K562 (cell line): ENCODE data around the gene MLLT1. TPM values are rescaled to one million over a fixed set of nuclear protein-coding genes. Genes with fewer than 3 reads are reported as not detected.

Experiments
- ATAC-seq: fragments of 200-7000 bp; cut with Tn5 transposase; 3 replicates; pipeline ENCODE4 v1.9.1; 2020; ENCODE audit warnings: moderate library complexity
- BruUV-seq: library from RNA; stranded (reverse); fragments of 400-500 nt; replicated peaks from 2 replicates; lab custom pipeline; 2021; lab: Mats Ljungman, UMichigan
- CTCF ChIA-PET: fragments of 300-600 bp; formaldehyde crosslinking; extraction: SDS; loops from one replicate; lab custom pipeline; 2021; ENCODE audit warnings: low intra/inter-chr PET ratio; lab: Yijun Ruan, JAX
- POLR2A ChIA-PET: fragments of 300-600, 350-650 bp; sonication (Branson Sonifier 250); formaldehyde crosslinking; extraction: SDS; loops from one replicate; lab custom pipeline; 2021; ENCODE audit warnings: antibody characterized with exemption, inconsistent platforms; lab: Yijun Ruan, JAX
- DNase-seq, 4 experiments: peaks; one replicate each; pipeline versions ENCODE4 v3.0.0 to v3.0.0-alpha.2; 2011 to 2018; ENCODE audit warnings: low spot score in 3 of 4, mixed read lengths in 3 of 4; ENCODE audit errors: extremely low read depth in 1 of 4
- FAIRE-seq: peaks from 2 replicates; lab custom pipeline; 2011; peaks lifted over from hg19 to GRCh38; lab: Jason Lieb, UNC
- H2AFZ ChIP-seq: 2 replicates; pipeline ENCODE4 v1.6.0; 2011; ENCODE audit warnings: low read depth, low read length, control low read depth, inconsistent platforms
- H3K27ac ChIP-seq: fragments of 200-600 bp; 3 replicates; pipeline ENCODE4 v1.8.0; 2011; ENCODE audit warnings: low read depth, mild to moderate bottlenecking, control low read depth, inconsistent platforms, low read length, moderate library complexity, mixed read lengths; ENCODE audit errors: extremely low read depth
- H3K27me3 ChIP-seq, 2 experiments: fragments of 300-600 bp in 1 of 2; 2 replicates in 1 of 2; 3 replicates in 1 of 2; pipeline versions ENCODE4 v1.6.0 to v1.8.0; 2011; ENCODE audit warnings: inconsistent platforms in 2 of 2, low read length in 2 of 2, mild to moderate bottlenecking in 1 of 2, mixed read lengths in 1 of 2, moderate library complexity in 1 of 2; ENCODE audit not compliant: control insufficient read depth in 2 of 2, insufficient read depth in 2 of 2
- H3K36me3 ChIP-seq: fragments of 300-600 bp; 3 replicates; pipeline ENCODE4 v1.8.0; 2011; ENCODE audit warnings: mild to moderate bottlenecking, low read length, inconsistent platforms; ENCODE audit not compliant: control insufficient read depth, insufficient read depth
- H3K4me1 ChIP-seq, 2 experiments: fragments of 200-600 bp in 1 of 2; replicated peaks in 1 of 2; 2 replicates in 1 of 2; 3 replicates in 1 of 2; pipeline versions ENCODE4 v1.5.1 to v1.8.0; 2011; ENCODE audit warnings: inconsistent platforms in 2 of 2, low read length in 2 of 2, mild to moderate bottlenecking in 1 of 2, mixed read lengths in 1 of 2, moderate library complexity in 1 of 2; ENCODE audit not compliant: control insufficient read depth in 2 of 2, insufficient read depth in 2 of 2
- H3K4me2 ChIP-seq: 2 replicates; pipeline ENCODE4 v1.6.1; 2011; ENCODE audit warnings: low read length, control low read depth, inconsistent platforms, mixed read lengths; ENCODE audit not compliant: insufficient read depth
- H3K4me3 ChIP-seq: fragments of 200-600 bp; sonication (generic), shearing (Covaris generic); 2 replicates; pipeline ENCODE4 v1.5.1; 2016; ENCODE audit warnings: control low read depth, inconsistent platforms
- H3K79me2 ChIP-seq: fragments of 200-600 bp; 3 replicates; pipeline ENCODE4 v1.8.0; 2011; ENCODE audit warnings: low read length, inconsistent platforms; ENCODE audit not compliant: control insufficient read depth, insufficient read depth
- H3K9ac ChIP-seq, 2 experiments: 2 replicates each; pipeline versions ENCODE4 v1.6.0 to v1.6.1; 2011; ENCODE audit warnings: low read depth in 2 of 2, low read length in 2 of 2, control low read depth in 1 of 2, inconsistent platforms in 1 of 2, mild to moderate bottlenecking in 1 of 2, mixed read lengths in 1 of 2; ENCODE audit not compliant: insufficient read depth in 1 of 2
- H3K9me1 ChIP-seq: one replicate; pipeline ENCODE4 v1.6.0; 2011; ENCODE audit warnings: inconsistent platforms, mild to moderate bottlenecking, low read length, moderate library complexity; ENCODE audit not compliant: control insufficient read depth, insufficient read depth
- H3K9me3 ChIP-seq: replicated peaks from 2 replicates; pipeline ENCODE4 v1.5.1; 2011; ENCODE audit warnings: low read depth, low read length, inconsistent platforms; ENCODE audit not compliant: control insufficient read depth, insufficient read depth
- H4K20me1 ChIP-seq: replicated peaks from 2 replicates; pipeline ENCODE4 v1.6.1; 2011; ENCODE audit warnings: low read length, inconsistent platforms, mixed read lengths; ENCODE audit not compliant: control insufficient read depth, insufficient read depth
- BDP1 ChIP-seq: IDR thresholded peaks from 3 replicates; pipeline ENCODE4 v1.6.1; 2011; ENCODE audit not compliant: insufficient read length, insufficient read depth
- BRD4 ChIP-seq: fragments of 200-600 bp; sonication (generic); IDR thresholded peaks from 2 replicates; pipeline ENCODE4 v1.6.1; 2017; ENCODE audit warnings: inconsistent platforms
- DDX20 ChIP-seq: fragments of 450-650 bp; IDR thresholded peaks from 2 replicates; pipeline ENCODE4 v1.6.1; 2016; ENCODE audit warnings: missing genetic modification characterization, low read depth, mild to moderate bottlenecking, missing compliant biosample characterization, moderate library complexity
- FIP1L1 ChIP-seq: fragments of 200-400 bp; formaldehyde crosslinking; IDR thresholded peaks from 2 replicates; pipeline ENCODE4 v1.6.1; 2018; ENCODE audit warnings: mild to moderate bottlenecking, low read depth, low read length; ENCODE audit not compliant: poor library complexity, severe bottlenecking
- FOXJ3 ChIP-seq: sonication (generic); formaldehyde crosslinking; IDR thresholded peaks from 2 replicates; pipeline ENCODE4 v1.4.0; 2020; ENCODE audit warnings: mild to moderate bottlenecking, missing genetic modification reagents
- YBX1 ChIP-seq: fragments of 450-650 bp; IDR thresholded peaks from 2 replicates; pipeline ENCODE4 v1.7.1; 2016; ENCODE audit warnings: mild to moderate bottlenecking
- ZBTB11 ChIP-seq, 3 experiments: fragments of 200-800 bp in 1 of 3; fragments of 250-450 bp in 1 of 3; fragments of 450-650 bp in 1 of 3; sonication (Bioruptor Pico) in 1 of 3; sonication (Bioruptor generic) in 1 of 3; formaldehyde crosslinking in 1 of 3; IDR thresholded peaks; 2 replicates each; pipeline versions ENCODE4 v1.6.1 to v1.8.0; 2016 to 2022; ENCODE audit warnings: mild to moderate bottlenecking in 2 of 3, missing genetic modification characterization in 2 of 3, missing compliant biosample characterization in 1 of 3, moderate library complexity in 1 of 3
- ZBTB49 ChIP-seq: sonication (generic); formaldehyde crosslinking; IDR thresholded peaks from 2 replicates; pipeline ENCODE4 v1.8.0; 2022; ENCODE audit warnings: missing genetic modification reagents, mild to moderate bottlenecking, borderline replicate concordance
- ZNF707 ChIP-seq: fragments of 250-450 bp; sonication (Bioruptor Pico); conservative IDR thresholded peaks from 2 replicates; pipeline ENCODE4 v1.8.0; 2022; ENCODE audit warnings: inconsistent platforms, mild to moderate bottlenecking, moderate library complexity
- WGBS: fragments of 100-300 bp; shearing (Covaris generic); methylation state at CpG from one replicate; pipeline ENCODE4 v1.1.6; 2016; ENCODE audit warnings: low coverage, mixed read lengths; ENCODE audit not compliant: insufficient coverage; ENCODE audit errors: missing lambda C conversion rate; 5-methylcytosine and 5-hydroxymethylcytosine counted together
- in situ Hi-C: fragments of 300-500 bp; cut with MboI; formaldehyde crosslinking; loops from 4 replicates; pipeline ENCODE4 v1.15.0; 2018; ENCODE audit warnings: inconsistent platforms, mixed read lengths
- intact Hi-C: fragments of 100-400 bp; cut with micrococcal nuclease; formaldehyde crosslinking; loops from 2 replicates; pipeline ENCODE4 v1.14.2; 2022
- polyA plus RNA-seq, 8 experiments: library from polyadenylated mRNA; depleted of rRNA in 4 of 8; stranded (reverse) in 5 of 8; unstranded in 3 of 8; fragments of >200 nt; fragmentation: Nextera tagmentation in 2 of 8; fragmentation: Illumina TruSeq in 1 of 8; extraction: Ambion mirVana in 2 of 8; extraction: Trizol in 1 of 8; gene quantifications; 2 replicates each; pipeline versions ENCODE4 v1.2.1 to v1.2.3, GENCODE V29; 2011 to 2014; ENCODE audit warnings: inconsistent platforms in 1 of 8, missing spikeins in 1 of 8
- total RNA-seq, 7 experiments: library from RNA; depleted of rRNA in 6 of 7; stranded (reverse); fragments of >200 nt in 6 of 7; fragmentation: Illumina TruSeq in 2 of 7; extraction: Trizol in 2 of 7; gene quantifications; 2 replicates each; pipeline versions ENCODE4 v1.2.1 to v1.2.3, GENCODE V29; 2011 to 2021; ENCODE audit warnings: low replicate concordance in 1 of 7
- TF ChIP-seq, protein P1 (sequence below), 2 experiments: fragments of 450-650 bp in 1 of 2; sonication (generic) in 1 of 2; formaldehyde crosslinking in 1 of 2; IDR thresholded peaks in 1 of 2; conservative IDR thresholded peaks in 1 of 2; 2 replicates each; pipeline versions ENCODE4 v1.6.1 to v1.8.1; 2016 to 2023; ENCODE audit warnings: mild to moderate bottlenecking in 2 of 2, moderate library complexity in 2 of 2, inconsistent platforms in 1 of 2, missing genetic modification reagents in 1 of 2

The MLLT1 gene
- total and polyA plus RNA-seq, 9 of the 15 experiments (the other 6 are each of a cell fraction or from before 2014, with no cell fraction given): 0.23 to 63.5 (median 15.4) TPM

DNA sequence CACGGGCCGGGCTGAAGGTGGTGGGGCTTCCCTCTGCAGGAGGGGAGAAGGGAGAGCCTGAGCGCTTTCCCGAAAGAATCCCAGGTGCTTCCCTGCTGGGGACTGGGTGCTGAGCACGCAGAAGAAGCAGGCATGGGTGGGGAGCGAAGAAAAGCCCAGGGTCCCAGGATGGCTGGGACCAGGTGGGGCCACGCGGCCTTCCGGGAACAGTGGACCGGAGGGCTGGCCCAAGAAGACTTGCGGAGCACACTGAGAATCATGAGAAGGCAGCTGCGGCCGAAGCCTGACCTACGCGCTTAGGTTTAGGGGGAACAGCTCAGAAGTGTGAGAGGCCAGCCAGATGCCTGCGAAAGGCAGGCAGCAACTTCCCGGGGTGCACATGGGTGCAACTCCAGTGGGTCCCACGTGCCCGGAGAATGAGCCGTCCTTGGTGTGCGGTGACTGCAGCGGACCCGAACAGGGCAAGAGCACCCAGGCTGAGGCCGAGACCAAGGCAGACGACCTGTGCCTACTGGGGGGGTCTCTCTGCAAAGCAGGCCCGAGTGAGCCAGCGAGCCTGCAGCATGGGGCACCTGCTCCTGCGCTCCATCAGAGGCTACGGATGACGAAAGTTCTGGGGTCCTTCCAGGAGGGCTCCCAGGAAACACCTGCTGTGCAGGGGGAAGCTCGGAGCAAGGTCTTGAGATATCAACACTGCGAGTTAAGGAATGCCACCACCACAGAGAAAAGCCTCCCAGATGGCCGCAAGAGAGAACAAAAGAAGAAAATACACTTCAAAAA lies 52.4 kb downstream of the MLLT1 start:
- POLR2A ChIA-PET: interaction anchor here (0.7 kb wide), 1 partner anchor 61 kb away, joined by 3 read pairs; no protein-coding TSS in a partner anchor
- in situ Hi-C loops: no loop called here

More for the DNA sequence above, 52.4 kb downstream of the MLLT1 start:
- H3K27ac ChIP-seq: no peak overlapping the region
- no peaks in the 10 kb centered on the region for H3K27me3 ChIP-seq
- H3K36me3 ChIP-seq: peaks cover 66% of the 10 kb centered on the region; the same call in 2 of the 3 replicates
- H3K79me2 ChIP-seq: peaks cover 23% of the 10 kb centered on the region
- no peaks in the 10 kb centered on the region for H3K9me1 ChIP-seq
- H2AFZ ChIP-seq: no peak overlapping the region
- no peak overlapping the region for H3K4me3 ChIP-seq
- BruUV-seq: no TSS peak
- TF ChIP-seq BRD4 (no peak), YBX1 (no peak), ZNF707 (CRISPR knock-in tag) (no peak), BDP1 (no peak), ZBTB11 (CRISPR knock-in tag; IDR thresholded peaks at IDR 0.05) (no peak), FIP1L1 (no peak), ZBTB49 (CRISPR knock-in tag) (no peak), FOXJ3 (CRISPR knock-in tag) (no peak), DDX20 (tag) (no peak)
- TF ChIP-seq, protein P1, sequence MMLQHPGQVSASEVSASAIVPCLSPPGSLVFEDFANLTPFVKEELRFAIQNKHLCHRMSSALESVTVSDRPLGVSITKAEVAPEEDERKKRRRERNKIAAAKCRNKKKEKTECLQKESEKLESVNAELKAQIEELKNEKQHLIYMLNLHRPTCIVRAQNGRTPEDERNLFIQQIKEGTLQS (IDR thresholded peaks at IDR 0.05): no peak
- TF ChIP-seq, protein P1 (CRISPR knock-in tag; conservative IDR thresholded peaks at IDR 0.05): no peak
- intact Hi-C loops: no loop called here
- no peak for FAIRE-seq
- no peak for ATAC-seq
- WGBS: 90% methylated on average over 16 of the region's 33 CpGs
- no peak overlapping the region for H3K4me2 ChIP-seq
- H3K9ac ChIP-seq: peak overlapping the region in 1 of 2 experiments; percentile 69; a peak in 2 of 4 replicates
- DNase-seq: no peak
- H4K20me1 ChIP-seq: peaks cover 2% of the 10 kb centered on the region; the same call in 1 of the 2 replicates
- H3K9me3 ChIP-seq: no peaks in the 10 kb centered on the region
- CTCF ChIA-PET: no interaction called here
- peaks cover 0 to 32% of the 10 kb centered on the region in 2 experiments; a peak in 1 of 5 replicates for H3K4me1 ChIP-seq
